22Rv1 (cell line): Measurements from ENCODE around the gene ACACB.

Experiments
- ZFX ChIP-seq: fragments of 450-650 bp; IDR thresholded peaks from 2 replicates; pipeline ENCODE4 v1.6.1; 2017; ENCODE audit warnings: antibody characterized with exemption, borderline replicate concordance
- TF ChIP-seq, protein P1 (sequence below): fragments of 450-650 bp; IDR thresholded peaks from 2 replicates; pipeline ENCODE4 v1.5.1; 2017; ENCODE audit warnings: mild to moderate bottlenecking

DNA sequence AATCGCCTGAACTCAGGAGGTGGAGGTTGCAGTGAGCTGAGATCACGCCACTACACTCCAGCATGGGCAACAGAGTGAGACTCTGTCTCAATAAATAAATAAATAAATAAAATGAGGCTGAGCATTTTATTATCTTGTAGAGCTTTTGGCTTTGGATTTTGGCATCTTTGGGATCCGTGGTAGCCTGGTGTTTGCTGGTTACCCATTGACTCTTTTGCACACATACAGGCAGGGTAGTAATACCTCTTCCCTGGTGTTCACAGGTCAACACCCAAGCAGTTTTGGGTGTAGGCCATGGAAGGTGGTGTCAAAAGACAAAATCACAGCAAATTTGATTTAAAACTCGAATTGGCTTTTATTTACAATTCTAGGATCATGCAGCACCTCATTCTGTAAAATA lies 27.8 kb downstream of the ACACB start:
- TF ChIP-seq, protein P1, sequence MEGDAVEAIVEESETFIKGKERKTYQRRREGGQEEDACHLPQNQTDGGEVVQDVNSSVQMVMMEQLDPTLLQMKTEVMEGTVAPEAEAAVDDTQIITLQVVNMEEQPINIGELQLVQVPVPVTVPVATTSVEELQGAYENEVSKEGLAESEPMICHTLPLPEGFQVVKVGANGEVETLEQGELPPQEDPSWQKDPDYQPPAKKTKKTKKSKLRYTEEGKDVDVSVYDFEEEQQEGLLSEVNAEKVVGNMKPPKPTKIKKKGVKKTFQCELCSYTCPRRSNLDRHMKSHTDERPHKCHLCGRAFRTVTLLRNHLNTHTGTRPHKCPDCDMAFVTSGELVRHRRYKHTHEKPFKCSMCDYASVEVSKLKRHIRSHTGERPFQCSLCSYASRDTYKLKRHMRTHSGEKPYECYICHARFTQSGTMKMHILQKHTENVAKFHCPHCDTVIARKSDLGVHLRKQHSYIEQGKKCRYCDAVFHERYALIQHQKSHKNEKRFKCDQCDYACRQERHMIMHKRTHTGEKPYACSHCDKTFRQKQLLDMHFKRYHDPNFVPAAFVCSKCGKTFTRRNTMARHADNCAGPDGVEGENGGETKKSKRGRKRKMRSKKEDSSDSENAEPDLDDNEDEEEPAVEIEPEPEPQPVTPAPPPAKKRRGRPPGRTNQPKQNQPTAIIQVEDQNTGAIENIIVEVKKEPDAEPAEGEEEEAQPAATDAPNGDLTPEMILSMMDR, result no peak
- no peak for TF ChIP-seq ZFX
